GM18858 (cell line): ENCODE measurements around the gene RAD23A.

ENCODE experiments used
- ATAC-seq: cut with Tn5 transposase; IDR thresholded peaks from one replicate; pipeline ENCODE4 v1.9.1; 2021; ENCODE audit not compliant: unreplicated experiment

The RAD23A gene

DNA sequence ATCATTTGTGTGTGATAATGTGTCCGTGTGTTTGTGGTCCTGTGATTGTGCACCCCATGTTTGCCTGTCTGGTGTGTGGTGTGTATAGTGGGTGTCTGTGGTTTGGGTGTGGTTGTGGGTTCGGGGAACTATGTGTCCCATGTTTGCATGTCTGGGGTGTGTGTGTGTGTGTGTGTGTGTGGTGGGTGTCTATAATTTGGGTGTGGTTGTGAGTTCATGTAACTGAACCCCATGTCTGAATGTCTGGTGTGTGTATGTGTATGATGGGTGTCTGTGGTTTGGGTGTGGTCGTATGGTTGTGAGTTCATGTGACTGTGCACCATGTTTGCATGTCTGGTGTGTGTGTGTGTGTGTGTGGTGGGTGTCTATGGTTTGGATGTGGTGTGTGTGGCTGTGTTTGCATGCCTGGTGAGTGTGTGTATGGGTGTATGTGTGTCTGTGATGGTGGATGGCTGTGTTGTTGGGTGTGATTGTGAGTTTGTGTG, 38.5 kb downstream of the RAD23A start:
- ATAC-seq = no peak

DNA sequence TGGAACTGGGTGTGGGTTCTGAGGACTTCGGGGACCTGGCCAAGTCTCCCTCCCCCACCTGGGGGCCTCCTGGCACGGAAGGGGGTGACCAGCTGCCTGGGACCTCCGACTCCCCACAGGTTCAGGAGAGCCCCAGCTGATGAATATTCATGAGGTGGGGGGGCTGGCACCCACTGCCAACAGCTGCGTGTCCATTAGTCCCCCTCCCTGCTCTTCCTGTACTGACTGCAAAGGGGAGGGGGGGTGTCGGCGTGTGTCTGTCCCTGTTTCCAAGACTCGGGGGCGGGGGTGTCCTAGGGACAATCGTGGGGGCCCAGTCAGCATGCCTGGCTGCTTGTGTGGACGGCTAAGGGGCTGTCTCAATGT, 39.0 kb downstream of the RAD23A start:
- no peak for ATAC-seq

DNA sequence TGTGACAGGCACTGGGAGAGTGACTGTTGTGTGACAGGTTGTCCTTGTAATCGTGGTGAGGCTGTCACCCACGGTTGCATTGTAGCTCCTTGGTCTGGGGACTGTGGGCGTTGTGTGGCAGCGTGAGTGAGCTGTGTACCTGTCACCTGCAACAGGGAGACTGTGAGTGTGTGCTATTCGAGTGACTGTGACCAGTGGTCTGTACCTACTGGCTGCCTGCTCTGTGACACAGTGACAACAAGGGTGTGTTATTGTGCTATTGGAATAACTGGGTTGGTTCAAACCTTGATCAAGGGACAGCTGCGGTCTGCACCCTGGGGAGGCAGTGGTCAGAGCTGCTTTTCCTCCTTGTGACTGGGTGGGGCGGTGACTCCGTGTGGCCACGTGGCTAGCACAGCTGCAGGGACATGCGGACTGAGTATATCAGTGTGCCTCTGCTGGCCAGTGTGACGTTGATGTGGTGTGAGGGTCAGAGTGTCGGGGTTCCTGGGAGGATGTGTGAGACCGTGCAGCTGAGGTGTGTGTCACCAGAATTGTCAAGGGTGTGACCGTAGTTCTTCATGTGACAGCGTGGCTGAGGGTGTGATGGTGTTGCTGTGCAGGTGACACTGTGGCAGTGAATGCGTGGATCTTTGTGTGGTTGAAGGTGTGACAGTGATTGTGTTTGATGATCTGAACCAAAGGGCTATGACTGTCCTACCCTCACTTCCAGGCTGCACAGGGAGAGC, 39.6 kb downstream of the RAD23A start:
- no peak for ATAC-seq

GRCh38 chr19:12986726-12987125, 41.1 kb downstream of the RAD23A start:
- ATAC-seq = no peak

DNA sequence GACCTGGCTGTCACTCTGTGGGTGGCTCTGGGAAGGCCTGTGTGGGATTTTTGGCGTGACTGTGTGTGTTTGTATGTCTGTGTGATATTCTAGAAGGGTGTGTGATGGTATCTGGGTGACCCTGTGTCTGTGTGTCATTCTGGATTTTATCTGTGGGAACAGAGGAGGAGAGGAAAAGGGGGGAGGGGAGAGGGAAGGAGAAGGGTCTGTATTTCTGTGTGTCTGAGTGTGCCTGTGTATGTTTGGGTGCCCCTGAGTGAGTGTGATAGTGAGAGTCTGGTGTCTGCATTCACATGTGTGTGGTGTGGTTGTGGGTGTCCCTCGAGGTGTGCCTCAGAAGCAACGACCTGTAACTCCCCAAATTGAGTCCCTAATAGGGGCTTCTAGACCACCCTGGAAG, 41.5 kb downstream of the RAD23A start:
- ATAC-seq = no peak

- no peak for ATAC-seq
Measured at GRCh38 chr19:12987781-12988180, 42.1 kb downstream of the RAD23A start.

- no peak for ATAC-seq
Measured at GRCh38 chr19:12990431-12990830, 44.8 kb downstream of the RAD23A start.

- no peak for ATAC-seq
Measured at GRCh38 chr19:12990853-12991252, 45.2 kb downstream of the RAD23A start.

- no peak for ATAC-seq
Measured at GRCh38 chr19:12991296-12991695, 45.6 kb downstream of the RAD23A start.

DNA sequence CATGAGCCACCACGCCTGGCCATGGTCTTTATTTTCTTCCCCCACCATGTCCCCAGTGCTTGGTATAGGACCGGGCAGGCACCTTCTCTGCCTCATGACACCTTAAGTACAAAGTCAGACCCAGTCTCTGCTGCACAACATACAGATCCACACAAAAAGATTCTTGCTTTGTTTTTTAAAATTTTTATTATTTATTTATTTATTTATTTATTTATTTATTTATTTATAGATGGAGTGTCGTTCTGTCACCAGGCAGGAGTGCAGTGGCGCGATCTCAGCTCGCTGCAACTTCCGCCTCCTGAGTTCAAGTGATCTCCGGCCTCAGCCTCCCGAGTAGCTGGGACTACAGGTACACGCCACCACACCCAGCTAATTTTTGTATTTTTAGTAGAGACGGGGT, 47.1 kb downstream of the RAD23A start:
- no peak for ATAC-seq

DNA sequence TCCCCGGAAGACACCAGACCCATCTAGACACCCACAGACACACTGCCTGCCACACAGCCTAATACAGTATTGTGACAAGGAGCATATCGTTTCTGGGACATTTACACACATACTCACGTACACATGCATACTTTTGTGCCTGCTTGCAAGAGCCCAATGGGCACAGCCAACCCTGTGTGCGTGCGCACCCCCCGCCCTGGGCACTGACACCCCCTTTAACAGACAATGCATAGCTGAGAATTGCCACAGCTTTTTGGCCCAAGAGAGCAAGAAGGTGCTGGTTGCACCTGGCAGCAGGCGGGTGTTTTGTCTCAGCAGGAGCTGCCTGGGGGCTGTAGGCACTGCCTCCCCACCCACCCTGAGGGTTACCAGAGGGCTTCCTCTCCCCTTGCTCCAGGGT, 47.9 kb downstream of the RAD23A start:
- ATAC-seq = no peak

DNA sequence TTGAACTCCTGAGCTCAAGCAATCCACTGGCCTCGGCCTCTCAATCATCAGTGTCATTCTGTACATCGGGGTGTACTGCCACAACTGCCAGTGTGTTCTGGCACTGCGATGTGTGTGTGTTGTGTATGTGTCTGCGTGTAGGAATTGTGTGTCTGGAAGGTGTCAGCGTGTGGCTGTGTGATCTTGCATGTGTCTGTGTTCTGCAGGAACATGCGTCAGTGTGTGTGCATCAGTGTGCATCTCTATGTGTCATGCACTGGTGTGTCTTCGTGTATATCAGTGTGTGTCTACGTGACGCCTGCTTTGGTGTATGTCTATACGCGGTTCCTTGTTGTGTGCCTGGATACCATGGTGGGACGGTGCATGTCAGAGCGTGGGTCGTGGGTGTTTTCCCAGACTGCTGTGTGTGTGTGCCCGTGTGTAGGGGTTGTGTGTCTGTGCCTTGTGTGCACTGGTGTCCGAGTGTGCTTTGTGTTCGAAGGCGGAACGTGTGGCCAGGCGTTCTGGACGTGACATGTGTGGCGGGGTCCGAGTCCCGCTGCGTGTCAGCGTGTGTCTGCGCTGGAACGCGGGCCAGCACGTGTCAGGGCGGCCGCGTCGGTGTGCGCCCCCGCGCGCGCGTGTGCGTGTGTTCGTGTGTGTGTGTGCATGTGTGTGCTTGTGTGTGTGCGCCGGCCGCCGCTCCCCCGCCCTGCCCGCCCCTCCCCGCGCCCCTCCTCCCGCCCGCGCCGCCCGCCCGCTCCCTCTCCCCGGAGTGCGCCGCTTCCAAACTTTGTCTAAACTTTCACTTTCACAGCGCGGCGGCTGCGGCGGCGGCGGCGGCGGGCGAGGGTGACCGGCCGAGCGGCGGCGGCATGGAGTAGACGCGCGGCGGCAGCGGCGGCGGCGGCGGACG, 49.3 kb downstream of the RAD23A start, which contains the start of gene NFIX:
Gene NFIX, plus strand, starts transcription at position 775 of the 895 bp plus-strand sequence. CDS start 363 bp downstream, outside the sequence.
- no peak for ATAC-seq

DNA sequence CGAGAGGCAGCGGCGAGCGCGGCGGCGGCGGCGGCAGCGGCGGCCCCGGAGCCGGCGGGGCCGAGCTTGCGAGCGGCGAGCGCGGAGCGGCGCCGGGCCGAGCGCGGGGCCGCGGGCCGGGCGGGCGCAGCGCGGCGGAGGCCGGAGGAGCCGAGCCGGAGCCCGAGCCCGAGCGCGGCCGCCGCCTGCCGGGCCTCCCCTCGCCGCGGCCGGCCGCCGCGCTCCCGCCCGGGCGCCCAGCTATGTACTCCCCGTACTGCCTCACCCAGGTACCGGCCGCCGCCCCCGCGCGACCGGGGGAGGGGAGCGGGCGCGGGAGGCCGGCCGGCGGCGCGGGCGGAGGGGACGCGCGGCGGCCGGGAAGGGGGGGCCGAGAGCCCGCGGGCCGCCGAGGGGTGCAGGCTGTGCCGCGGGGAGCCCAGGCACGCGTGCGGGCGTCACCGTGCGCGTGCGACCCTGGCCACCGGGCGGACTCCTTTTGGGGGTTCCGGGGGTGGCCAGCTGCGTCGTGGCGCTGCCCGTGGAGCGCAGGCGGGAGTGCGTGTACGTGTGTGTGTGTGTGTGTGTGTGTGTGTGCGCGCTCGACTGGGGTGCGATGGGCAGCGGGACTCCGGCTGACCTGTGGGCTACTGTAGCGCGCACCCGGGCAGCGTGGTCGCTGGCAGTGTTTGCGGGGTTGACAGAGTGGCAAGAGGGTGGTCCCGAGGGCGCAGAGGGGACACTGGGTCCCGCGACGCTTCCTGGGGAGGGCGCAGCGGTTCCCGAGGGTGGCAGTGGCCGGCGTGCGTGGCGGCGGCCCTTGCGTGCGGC, 50.1 kb downstream of the RAD23A start:
- ATAC-seq = no peak

DNA sequence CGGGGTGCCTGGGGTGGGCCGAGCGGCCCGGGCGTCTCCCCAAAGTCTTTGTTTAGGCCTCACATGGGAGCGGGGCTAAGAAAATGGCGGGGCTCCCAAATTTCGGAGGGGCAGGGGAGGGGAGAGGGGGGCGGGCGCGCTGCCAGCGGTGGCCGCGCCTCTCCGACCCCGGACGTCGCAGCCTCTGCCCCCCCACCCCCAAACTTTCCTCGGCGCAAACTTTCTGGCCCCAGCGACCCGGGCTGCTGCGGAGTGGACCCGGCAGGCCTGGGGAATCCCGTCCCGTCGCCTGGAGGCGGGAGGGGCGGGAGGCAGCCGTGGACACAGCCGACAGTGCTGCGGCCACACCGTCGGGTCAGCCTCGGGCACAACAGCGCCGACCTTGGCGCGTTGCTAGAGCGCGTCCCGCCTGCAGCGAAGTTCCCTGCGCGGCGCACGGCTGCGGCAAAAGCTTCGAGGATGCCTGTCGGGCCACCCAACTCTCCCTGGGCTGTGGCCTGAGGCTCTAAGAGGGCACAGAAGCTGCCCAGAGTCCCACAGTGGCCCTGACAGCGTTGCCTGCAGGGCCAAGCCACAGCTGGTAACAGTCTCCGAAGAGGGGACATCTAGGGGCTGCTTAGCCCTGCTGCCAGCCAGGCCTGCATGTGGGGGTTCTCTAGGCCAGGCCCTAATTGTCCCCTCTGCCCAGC, 50.9 kb downstream of the RAD23A start:
- no peak for ATAC-seq

DNA sequence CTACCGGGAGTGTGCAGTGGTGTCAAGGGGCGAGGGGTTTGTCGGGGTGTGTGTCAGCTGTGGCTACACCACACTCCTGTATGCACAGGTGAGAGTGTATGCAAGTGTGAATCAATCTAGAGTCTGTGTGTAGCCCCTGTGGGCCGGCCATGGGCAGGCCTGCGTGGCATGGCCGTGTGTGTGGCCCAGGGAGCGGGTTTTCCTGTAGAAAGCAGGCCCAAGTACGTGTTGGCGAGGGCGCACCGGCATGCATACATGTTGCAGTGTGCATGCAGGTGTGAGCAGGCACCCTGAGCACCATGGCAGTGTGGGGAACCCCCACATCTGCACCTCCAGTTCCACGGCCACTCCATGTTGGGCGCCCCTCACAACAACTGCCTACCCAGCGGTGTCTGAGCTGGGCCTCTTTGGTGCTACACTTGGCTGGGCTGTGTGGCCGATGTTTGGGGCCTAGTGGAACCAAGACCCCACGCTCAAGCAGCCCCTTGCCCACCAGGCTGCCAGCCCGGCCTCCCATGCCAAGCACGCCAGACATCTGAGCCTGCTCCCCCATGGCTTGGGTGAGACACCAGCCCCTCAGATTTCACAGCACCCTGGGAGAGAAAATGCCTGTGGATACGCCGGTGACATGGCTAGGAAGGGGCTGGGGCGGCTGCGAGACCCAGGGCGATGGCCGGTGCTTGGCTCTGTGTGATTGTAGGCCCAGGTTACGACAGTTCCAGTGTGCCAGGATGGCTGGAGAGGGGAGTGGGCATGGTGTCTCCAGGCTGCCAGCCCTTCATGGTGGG, 51.7 kb downstream of the RAD23A start:
- no peak for ATAC-seq

GRCh38 chr19:12997967-12998940, 52.6 kb downstream of the RAD23A start:
- ATAC-seq = no peak

- ATAC-seq = no peak
Measured at GRCh38 chr19:13001166-13001501, 55.5 kb downstream of the RAD23A start.

GRCh38 chr19:13001502-13002165, 56.0 kb downstream of the RAD23A start:
- no peak for ATAC-seq
